Mucosa of descending colon (tissue), 3 donors: ENCODE measurements around the gene ANKRD33B. TPM values are rescaled to one million over a fixed set of nuclear protein-coding genes. Genes with fewer than 3 reads are reported as not detected.

Experiments used
- ATAC-seq: fragments of 200-7000 bp; cut with Tn5 transposase; one replicate; pipeline ENCODE4 v1.9.1; 2020; ENCODE audit warnings: mild to moderate bottlenecking, moderate library complexity
- DNase-seq, 3 donors: peaks; one replicate each; pipeline ENCODE4 v3.0.0-alpha.2; 2020
- H3K36me3 ChIP-seq: fragments of 200-600 bp; one replicate; pipeline ENCODE4 v1.8.0; 2021; ENCODE audit warnings: low read depth, mild to moderate bottlenecking
- H3K4me1 ChIP-seq: fragments of 200-600 bp; one replicate; pipeline ENCODE4 v1.8.0; 2021; ENCODE audit warnings: low read depth, mild to moderate bottlenecking
- H3K4me3 ChIP-seq: fragments of 200-600 bp; one replicate; pipeline ENCODE4 v1.8.0; 2021; ENCODE audit warnings: mild to moderate bottlenecking
- H3K9me3 ChIP-seq: fragments of 200-600 bp; one replicate; pipeline ENCODE4 v1.8.0; 2021; ENCODE audit warnings: mild to moderate bottlenecking
- intact Hi-C, 2 donors: fragments of 100-400 bp; cut with DNase I in 1 of 2; cut with micrococcal nuclease in 1 of 2; formaldehyde crosslinking; loops; one replicate each; pipeline versions ENCODE4 v1.11.0 to v1.11.1; 2022; cut with DNase I, micrococcal nuclease
- total RNA-seq, 3 donors: library from RNA; stranded (reverse); fragmentation: NEBNext Ultra II Directional in 2 of 3; extraction: Animal tissue kit (Norgen Biotek cat#: 25700) in 2 of 3; gene quantifications; one replicate each; pipeline versions ENCODE4 v1.2.1 to v1.2.4, GENCODE V29; 2021 to 2023
- TF ChIP-seq, protein P1 (sequence below): fragments of 200-600 bp; IDR thresholded peaks from one replicate; pipeline ENCODE4 v1.8.0; 2022; ENCODE audit warnings: antibody characterized with exemption, mild to moderate bottlenecking
- donor health status: DM: no; HTN: no; CAD: no; lungs with moderate emphysema.
- donor health status: DM: no; HTN: no; CAD: no.
- donor health status: DM: no; HTN: yes; CAD: no.

Gene ANKRD33B
- total RNA-seq, 3 donors from 2014 or later = 0.96 to 3.3 (median 1.7) TPM

DNA sequence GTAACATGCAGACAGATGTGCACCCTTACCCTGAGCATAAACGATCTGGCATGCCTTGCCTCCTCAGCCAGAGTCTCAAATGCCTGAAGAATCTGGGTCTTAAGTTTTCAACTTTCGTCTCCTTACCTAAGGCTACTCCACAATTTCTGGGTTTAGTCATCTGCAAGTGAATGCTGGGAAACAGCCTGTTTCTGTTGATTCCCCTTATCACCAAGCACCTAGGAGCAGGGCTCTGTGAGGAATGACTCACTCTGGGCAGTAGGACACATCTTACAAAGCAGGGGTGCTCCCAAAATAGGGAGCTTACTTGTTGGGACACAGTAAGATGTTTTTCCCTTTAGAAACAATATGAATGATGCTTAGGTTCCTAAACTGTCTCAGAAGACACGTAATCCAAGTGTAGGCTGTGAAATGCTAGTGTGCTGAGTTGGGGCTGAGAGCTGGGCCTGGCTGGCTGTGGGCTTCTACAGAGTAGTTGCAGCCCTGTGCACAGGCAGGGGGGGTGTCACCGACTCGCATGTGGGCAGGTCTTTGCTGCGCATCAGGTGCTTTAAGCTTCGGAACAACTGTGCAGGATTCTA lies 139.1 kb downstream of the ANKRD33B start:
- Histone ChIP-seq H3K9me3 (no peaks in the 10 kb centered on the region), H3K4me1 (peaks cover 19% of the 10 kb centered on the region), H3K4me3 (no peak overlapping the region), H3K36me3 (no peaks in the 10 kb centered on the region)
- TF ChIP-seq, protein P1, sequence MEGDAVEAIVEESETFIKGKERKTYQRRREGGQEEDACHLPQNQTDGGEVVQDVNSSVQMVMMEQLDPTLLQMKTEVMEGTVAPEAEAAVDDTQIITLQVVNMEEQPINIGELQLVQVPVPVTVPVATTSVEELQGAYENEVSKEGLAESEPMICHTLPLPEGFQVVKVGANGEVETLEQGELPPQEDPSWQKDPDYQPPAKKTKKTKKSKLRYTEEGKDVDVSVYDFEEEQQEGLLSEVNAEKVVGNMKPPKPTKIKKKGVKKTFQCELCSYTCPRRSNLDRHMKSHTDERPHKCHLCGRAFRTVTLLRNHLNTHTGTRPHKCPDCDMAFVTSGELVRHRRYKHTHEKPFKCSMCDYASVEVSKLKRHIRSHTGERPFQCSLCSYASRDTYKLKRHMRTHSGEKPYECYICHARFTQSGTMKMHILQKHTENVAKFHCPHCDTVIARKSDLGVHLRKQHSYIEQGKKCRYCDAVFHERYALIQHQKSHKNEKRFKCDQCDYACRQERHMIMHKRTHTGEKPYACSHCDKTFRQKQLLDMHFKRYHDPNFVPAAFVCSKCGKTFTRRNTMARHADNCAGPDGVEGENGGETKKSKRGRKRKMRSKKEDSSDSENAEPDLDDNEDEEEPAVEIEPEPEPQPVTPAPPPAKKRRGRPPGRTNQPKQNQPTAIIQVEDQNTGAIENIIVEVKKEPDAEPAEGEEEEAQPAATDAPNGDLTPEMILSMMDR = no peak
- ATAC-seq = no peak
- intact Hi-C loops = no loop called here
- no peak for DNase-seq

DNA sequence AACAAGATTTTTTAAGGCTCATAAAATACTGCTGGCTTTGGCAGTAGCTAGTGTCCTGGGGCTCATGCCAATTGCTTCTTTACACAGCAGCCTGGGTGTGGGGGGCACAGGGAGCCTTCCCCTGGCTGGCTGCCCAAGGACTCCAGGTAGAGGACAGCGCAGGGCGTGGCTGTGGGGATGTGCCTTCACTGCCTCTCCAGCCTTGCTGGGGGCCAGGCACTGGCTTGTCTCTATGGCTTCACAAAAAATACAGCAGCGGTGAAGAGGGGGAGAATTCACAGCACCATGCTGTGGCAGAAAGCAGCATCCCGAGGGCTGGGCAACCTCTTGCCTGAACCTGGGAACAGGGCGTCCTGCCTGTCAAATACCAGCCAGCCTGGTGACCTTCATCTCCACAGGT lies 139.8 kb downstream of the ANKRD33B start:
- Histone ChIP-seq H3K4me3 (no peak overlapping the region), H3K4me1 (peaks cover 19% of the 10 kb centered on the region), H3K9me3 (no peaks in the 10 kb centered on the region), H3K36me3 (no peaks in the 10 kb centered on the region)
- DNase-seq (peak; percentile 82 to 85 (median 85)), ATAC-seq (peak; percentile 83)
- TF ChIP-seq, protein P1 = no peak
- intact Hi-C loops = no loop called here

DNA sequence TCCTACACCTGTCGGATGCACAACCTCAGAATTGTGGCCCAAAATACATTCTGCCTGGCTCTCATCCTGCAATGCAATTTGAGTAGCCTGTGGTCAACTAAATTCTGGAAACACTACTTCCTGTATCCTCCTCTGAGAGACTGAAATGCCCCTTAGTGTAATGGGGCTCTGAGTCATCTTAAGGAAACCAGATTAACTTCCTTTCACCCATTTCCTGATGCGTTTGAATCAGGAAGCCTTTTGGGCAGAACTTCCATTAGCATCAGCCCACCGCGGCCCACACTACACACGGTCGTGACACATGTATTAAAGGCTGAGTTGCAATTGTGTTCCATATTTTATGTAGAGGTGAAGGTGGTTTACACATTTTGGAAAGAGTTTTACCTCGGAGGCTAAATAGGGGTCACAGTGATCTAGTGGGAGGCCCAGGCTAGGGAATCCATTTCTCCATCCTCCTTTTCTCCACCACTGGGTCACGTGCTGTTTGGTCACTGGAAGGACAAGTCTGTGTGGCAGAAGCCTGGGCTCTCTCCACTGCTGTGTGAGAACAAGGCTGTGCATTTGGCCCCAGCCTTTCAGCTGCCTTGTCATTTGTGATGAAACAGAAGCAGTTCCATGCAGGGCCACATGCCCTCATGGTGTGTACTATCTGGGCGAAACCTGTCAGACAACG lies 141.2 kb downstream of the ANKRD33B start:
- Histone ChIP-seq H3K36me3 (no peaks in the 10 kb centered on the region), H3K4me3 (no peak overlapping the region), H3K9me3 (no peaks in the 10 kb centered on the region), H3K4me1 (peaks cover 19% of the 10 kb centered on the region)
- intact Hi-C loops = no loop called here
- ATAC-seq = peak; percentile 52
- no peak for DNase-seq
- TF ChIP-seq, protein P1 = no peak

DNA sequence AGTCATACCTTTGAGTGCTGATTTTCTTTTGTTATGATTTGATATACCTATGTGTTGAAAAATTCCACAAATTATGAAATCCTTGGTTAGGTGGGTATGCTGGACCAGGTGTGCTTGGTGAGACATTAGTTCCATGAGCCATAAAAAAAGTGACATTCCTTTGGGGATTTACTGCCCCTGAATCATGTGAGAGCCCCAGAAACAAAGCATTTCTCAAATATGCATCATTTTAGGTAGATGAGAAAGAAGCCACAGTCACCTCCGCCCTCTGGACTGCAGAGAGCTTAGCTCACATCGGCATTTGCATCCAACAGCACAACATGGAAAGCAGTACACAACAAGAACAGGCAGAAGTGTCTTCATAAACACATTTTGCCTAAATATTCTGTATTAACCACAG lies 141.9 kb downstream of the ANKRD33B start:
- no peaks in the 10 kb centered on the region for H3K9me3 ChIP-seq
- ATAC-seq = no peak
- no peak for DNase-seq
- H3K36me3 ChIP-seq = no peaks in the 10 kb centered on the region
- no peak overlapping the region for H3K4me3 ChIP-seq
- peaks cover 19% of the 10 kb centered on the region for H3K4me1 ChIP-seq
- intact Hi-C loops = no loop called here
- TF ChIP-seq, protein P1 = no peak

DNA sequence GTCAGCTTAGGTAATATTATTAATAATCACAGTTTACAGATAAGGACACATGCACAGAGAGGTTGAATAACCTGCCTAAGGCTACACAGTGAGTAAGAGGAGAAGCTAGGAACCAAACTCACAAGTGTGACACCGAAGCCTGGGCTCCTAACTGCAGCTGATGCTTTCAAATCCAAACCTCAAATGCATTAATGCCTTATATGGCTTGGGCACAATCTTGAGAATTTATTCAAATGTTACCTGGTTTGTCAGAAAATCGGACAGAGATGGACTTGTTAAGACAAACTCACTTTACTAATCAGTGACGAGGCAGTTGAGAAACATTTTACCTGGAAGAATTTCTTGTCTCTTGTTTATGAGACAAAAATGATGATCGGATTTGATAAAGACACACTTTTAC lies 142.5 kb downstream of the ANKRD33B start:
- intact Hi-C loops = no loop called here
- H3K4me1 ChIP-seq = peaks cover 19% of the 10 kb centered on the region
- TF ChIP-seq, protein P1 = no peak
- DNase-seq (no peak), ATAC-seq (no peak)
- H3K36me3 ChIP-seq = no peaks in the 10 kb centered on the region
- H3K4me3 ChIP-seq = no peak overlapping the region
- no peaks in the 10 kb centered on the region for H3K9me3 ChIP-seq

Other genes starting within 250 kb of the ANKRD33B start
- 100 to 1,000 TPM; 141 to 205 (median 165) TPM for gene MARCHF6, start 210.4 kb upstream of the ANKRD33B start, total RNA-seq
- gene ROPN1L, start 122.2 kb upstream of the ANKRD33B start, total RNA-seq = not detected
- gene DAP, start 197.2 kb downstream of the ANKRD33B start, total RNA-seq = 100 to 1,000 TPM in 2 of 3 donors, 10 to 100 TPM in 1; 63.7 to 125 (median 109) TPM